Fibroblast of skin of left quadriceps (primary cell): ENCODE data around the gene ADCY3.

ENCODE experiments used
- DNase-seq, 2 experiments: peaks; one replicate each; pipeline ENCODE4 v3.0.0-alpha.2; 2013; ENCODE audit warnings: low read depth in 2 of 2

ADCY3 gene

DNA sequence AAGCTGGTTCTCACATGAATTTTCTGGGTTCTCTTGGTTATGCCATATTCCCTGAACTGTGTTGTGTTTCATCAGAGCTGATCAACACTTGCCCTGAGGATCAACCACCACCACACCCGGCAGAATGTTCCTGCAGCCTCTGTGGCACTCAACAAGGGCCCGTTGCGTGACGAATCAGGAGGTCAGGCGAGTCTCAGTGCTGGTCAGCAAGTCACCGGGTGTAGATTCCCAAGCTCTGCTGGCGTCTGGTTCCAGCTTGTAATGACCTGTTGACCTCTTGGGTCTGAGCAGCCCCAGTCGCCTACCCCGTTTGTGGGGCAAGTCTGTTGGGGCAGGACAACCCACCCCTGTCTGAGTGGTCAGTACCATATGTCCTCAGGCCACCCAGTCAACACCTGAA lies 46.0 kb downstream of the ADCY3 start:
- DNase-seq = no peak

DNA sequence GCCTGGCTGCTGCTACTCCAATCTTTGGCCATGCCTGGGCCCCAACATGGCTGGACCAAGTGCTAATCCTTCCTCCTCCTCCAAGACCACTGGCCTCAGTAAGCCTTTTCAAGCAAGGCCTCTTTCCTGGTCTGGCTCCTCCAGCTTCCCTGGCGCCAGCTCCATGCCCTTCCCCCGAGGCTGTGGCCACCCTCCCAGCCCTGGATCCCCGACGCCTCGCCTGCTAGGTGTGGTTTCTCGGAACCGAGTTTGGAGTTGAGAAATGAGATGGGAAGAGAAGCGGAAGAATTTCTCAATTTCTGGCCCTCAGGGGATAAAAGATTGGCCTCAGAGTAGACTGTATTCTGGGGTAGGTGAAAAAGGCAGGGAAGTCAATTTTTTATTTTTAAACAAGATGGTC lies 46.4 kb downstream of the ADCY3 start:
- no peak for DNase-seq

DNA sequence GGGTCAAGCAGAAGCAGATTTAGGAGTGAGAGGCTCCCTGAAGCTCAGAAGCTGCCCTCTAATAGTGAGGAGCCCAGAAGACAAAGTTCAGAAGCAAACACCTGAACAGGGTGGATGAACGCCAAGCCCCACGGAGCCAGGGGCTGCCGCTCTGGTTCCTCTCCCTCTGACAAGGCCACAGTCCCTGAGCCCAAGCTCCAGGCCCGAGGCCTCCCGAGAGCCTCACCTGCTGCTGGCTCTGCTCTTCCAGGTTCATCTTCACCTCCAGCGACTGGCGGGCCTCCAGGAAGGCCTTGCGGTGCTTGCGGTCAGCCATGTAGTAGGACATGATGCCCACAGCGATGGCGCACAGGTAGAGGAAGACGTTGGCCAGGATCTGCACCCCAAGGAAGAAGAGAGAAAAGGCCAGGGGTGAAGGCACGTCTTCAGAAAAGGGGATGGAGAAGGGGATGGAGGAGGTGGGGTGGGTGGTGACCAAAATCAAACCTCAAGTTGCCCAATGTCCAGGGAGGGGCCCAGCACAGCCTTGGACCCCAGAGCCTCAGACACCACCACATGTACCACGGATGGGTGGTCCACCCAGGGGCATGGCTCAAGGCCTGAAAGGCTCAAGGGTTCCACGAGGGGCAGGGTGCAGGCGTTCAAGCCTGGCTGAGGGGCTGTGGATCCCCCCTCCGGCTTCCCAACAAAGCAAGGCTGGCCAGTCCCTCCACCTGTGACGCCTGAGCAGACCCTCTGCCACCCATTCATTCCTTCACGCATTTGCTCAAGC lies 47.5 kb downstream of the ADCY3 start:
- DNase-seq = no peak

DNA sequence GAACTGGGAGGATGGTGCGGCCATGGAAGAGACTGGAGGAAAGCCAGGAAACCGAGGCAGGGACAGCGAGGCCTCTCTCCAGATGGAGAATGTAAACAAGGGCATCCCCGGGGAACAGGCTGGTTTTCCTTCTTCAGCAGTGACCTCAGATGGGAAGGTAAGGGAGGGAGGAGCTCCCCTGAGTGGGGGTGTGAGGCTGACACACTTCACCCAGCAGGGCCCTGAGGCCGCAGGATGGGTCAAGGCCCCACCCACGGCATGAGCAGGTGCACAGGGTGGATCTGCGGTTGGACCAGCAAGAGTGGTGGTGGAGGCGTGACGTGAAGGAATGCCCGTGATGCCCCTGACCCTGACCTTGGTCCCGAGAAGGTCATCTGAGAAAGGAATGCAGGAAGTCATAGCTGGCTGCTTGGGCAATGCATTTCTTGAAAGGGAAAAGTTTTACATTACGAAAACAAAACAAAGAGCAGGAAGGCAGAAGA lies 48.1 kb downstream of the ADCY3 start:
- DNase-seq = no peak

DNA sequence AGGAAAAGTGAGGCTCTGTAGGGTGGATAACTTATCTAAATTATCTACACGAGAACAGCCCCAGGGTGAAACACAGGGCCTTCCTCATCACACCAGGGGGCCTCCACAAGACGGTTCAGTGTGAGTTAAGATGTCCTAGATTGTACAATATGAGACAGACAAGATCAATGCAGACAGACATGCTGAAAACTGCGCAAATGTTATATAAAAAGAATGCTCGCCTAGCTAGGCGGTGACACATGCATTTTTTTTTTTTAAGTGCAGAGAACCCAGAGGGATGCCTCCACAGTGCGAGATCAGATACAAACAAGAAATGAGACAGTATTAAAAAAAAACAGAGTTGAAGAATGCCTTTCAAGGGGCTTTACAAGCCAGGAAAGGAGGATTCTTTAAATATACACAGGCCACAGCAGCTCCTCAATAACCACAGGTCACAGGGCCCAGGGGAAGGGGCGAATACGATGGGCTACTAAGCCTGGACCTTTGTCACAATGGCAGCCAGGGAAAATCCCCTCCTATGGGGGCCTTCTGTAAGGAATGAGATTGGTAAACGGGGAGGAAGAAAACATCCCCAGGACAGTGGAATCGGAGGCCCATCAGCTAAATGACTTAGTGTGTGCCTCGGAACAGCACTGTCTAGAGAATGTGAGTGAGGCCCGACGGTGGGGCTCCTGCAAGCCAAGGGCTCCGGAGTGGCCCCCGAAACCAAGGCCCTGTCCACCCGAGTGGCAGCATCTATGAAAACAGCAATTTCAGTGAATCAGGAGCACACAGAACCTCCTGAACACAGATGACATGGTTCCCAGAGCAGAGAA lies 48.9 kb downstream of the ADCY3 start:
- DNase-seq = no peak

DNA sequence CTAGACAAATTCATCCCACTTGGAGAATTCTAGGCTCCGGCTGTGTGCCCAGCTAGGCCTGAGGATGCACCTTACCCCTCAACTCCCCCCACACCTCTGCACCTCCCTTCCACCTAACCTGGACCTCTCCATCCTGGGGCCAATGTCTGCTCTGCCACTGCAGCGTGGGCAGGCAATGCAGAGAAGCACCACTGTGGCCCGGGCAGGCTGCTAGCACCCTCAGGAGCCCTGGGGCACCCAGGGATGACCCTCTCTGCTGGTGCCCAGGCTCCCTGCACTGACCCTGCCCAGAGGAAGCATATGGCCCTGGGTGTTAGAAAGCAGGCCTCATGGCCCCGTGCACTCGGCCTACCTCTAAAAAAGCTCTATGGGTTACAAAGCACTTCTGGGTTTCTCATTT lies 49.6 kb downstream of the ADCY3 start:
- no peak for DNase-seq

GRCh38 chr2:24866946-24867345 lies 53.1 kb downstream of the ADCY3 start:
- no peak for DNase-seq

DNA sequence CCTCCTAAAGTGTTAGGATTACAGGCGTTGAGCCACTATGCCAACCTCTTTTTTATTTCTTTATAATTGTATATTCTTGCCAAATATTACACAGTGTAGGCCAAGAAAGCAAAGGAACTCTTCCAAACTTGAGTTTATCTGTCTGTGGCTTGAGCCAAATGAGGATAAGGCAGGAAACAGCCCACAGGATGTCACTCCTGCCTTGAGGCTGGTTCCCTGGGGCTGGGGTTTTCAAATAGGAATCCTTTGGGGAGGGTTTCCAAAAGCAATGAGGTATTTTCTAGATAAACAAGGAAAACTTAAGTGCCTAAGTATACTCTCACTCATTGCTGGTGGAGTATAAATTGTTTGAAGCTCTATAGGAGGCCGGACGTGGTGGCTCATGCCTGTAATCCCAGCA lies 56.4 kb downstream of the ADCY3 start:
- no peak for DNase-seq

GRCh38 chr2:24861500-24861899 lies 58.5 kb downstream of the ADCY3 start:
- no peak for DNase-seq

- no peak for DNase-seq
Measured at GRCh38 chr2:24860631-24861030, 59.4 kb downstream of the ADCY3 start.

DNA sequence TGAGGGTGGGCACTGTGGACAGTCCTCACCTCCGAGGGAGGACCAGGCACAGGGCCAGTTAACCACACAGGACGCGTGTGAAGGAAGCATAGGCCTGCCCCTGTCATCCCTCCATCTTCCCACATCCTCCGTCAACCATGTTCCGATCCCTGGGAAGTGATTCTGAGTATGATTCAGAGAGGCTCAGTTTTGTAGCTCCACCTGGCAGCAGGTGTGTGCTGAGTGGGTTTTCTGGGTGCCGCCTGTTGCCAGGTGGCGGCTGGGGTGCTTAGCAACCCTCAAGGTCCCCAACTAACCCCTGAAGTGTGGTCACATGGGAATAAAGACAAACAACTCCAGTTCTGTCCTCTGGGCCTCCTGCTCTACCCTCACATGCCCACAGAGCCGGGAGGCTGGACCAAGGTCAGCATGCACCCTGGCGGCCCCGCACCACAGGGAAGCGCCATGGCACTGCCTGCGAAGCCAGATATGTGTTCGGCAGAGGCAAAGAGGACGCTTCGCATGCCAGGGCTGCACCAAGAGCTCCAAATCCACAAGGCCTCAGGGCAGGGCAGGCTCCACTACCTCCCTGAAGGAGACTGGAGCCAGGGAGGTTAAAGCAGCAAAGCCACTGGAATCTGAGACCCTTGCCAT lies 60.0 kb downstream of the ADCY3 start:
- DNase-seq = no peak

DNA sequence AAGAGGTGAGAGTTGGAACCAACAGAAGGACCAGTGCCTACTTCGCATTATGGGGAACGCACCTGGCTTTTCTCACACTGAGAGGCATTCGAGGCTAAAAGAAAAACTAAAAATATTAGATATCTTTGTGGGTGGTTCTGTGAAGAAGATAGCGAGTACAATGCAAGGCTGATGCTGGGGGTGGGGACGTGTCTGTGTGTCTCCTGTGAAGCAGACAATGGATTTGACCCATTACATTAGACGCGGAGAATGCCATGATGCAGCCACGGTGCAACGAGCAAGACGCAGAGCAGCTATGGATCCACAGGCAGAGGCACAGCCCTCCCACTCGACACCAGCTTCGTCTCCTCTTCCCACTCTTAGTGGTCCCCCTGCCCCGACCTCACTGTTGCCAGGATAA lies 61.0 kb downstream of the ADCY3 start:
- no peak for DNase-seq

- no peak for DNase-seq
Measured at GRCh38 chr2:24857746-24858145, 62.3 kb downstream of the ADCY3 start.

DNA sequence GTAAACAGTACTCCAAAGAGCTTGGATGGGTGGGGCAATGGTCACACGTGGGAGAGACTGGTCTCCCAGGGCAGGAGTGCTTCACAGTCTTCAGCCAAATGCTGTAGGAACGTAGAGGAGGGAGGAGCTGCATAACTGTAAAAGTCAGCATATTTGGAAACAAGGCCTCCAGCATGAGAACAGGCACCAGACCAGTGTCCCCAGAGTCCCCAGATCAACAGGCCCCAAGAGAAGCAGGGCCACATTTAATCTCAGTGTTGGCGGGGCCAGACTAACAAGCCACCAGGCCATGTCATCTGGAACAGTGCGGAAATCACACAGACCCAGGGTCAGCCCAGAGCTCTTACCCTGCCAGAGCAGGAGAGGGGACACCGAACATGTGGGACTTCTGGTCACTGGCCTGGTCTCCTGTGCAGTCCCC lies 63.2 kb downstream of the ADCY3 start:
- DNase-seq = no peak

GRCh38 chr2:24855726-24856125 lies 64.3 kb downstream of the ADCY3 start:
- peak; percentile 53 to 60 for DNase-seq

DNA sequence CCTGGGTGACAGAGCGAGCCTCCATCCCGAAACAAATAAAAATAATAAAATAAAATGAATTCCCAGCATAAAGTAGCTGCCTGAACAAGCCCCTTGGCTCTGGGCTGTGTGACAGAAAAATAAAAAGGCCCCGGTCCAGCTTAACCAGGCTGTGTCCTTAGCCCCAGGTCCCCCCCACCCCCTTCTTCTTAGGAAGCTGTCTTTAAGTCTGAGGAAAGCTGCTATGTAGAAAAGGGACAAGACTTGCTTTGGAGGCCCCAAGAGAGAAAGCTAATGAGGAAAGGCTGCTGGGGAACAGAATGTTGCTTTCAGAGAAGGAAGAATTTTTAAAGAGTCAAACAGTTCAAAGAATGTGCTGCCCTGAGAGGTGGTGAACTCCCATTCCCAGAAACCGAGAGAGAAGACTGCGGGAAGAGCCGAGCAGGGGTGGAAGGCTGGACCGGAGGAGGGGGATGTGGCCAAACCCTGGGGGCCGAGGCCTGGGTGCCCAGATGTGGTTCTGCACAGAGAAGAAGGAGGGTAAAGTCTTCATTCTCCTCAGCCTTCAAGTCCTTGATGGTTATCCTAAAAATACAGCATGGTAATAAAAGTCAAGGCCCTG lies 64.9 kb downstream of the ADCY3 start:
- DNase-seq = no peak

GRCh38 chr2:24853996-24854395 lies 66.0 kb downstream of the ADCY3 start:
- no peak for DNase-seq

DNA sequence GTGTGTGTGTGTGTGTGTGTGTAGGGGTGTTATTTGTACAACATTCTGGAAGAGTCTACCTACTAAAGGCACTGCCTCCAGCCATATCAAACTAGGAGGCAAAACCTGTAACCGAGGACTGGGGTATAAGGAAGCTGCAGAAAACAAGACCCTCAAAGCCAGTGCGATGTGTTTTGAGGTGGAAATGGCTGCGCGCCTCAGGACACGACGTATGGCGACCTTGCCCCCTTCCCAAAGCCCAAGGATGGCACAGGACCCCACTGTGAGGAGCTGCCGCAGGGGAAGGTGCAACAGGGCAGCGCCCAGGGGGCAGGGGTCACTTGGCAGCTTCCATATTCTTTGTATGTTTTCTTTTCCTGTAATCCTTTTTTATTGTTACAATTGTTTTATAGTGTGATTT lies 67.0 kb downstream of the ADCY3 start:
- DNase-seq = no peak

- DNase-seq = no peak
Measured at GRCh38 chr2:24852431-24853020, 67.5 kb downstream of the ADCY3 start.

GRCh38 chr2:24852026-24852425 lies 68.0 kb downstream of the ADCY3 start:
- DNase-seq = no peak

DNA sequence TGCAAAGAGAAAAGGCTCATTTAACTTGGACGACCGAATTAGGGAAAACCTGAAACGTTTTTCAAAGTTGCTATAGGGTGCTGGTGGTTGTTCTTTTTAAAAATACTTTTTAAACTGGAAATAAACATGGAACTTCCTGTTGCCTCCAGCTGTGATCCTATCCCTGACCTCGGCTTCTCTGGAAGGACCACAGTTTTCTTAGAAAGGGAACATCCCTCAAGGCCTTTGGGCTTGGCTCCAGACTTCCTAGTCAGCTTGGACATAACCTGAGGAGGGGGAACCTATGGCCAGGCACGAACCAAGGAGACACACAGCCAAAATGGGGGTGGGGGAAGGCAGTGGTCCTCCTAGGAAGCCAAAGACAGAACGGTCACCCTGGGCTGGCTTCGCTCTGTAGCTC lies 69.1 kb downstream of the ADCY3 start:
- no peak for DNase-seq

- DNase-seq = no peak
Measured at GRCh38 chr2:24845691-24846090, 74.3 kb downstream of the ADCY3 start.
